HepG2 (cell line): ENCODE results near the gene MAPK8IP1. TPM values are rescaled to one million over a fixed set of nuclear protein-coding genes. Genes with fewer than 3 reads are reported as not detected.

ENCODE experiments used
- GLMP ChIP-seq: sonication (generic); formaldehyde crosslinking; IDR thresholded peaks from 2 replicates; pipeline ENCODE4 v1.9.0; 2021; ENCODE audit warnings: missing genetic modification reagents, mild to moderate bottlenecking, borderline replicate concordance
- HDAC1 ChIP-seq: sonication (generic); formaldehyde crosslinking; IDR thresholded peaks from 2 replicates; pipeline ENCODE4 v1.5.1; 2020; ENCODE audit warnings: mild to moderate bottlenecking, missing genetic modification reagents
- IKZF5 ChIP-seq: IDR thresholded peaks from 2 replicates; pipeline ENCODE4 v1.6.1; 2018; ENCODE audit warnings: missing genetic modification reagents, mild to moderate bottlenecking, missing compliant biosample characterization
- MED1 ChIP-seq: sonication (generic); formaldehyde crosslinking; IDR thresholded peaks from 2 replicates; pipeline ENCODE4 v1.4.0; 2020; ENCODE audit warnings: missing genetic modification reagents
- MIER2 ChIP-seq: IDR thresholded peaks from 2 replicates; pipeline ENCODE4 v1.6.1; 2016; ENCODE audit warnings: missing biosample characterization, missing genetic modification reagents
- MYC ChIP-seq: sonication (generic); formaldehyde crosslinking; IDR thresholded peaks from 2 replicates; pipeline ENCODE4 v1.9.0; 2021; ENCODE audit warnings: missing genetic modification reagents, borderline replicate concordance
- PHF21A ChIP-seq: sonication (generic); formaldehyde crosslinking; IDR thresholded peaks from 2 replicates; pipeline ENCODE4 v1.5.0; 2020; ENCODE audit warnings: mild to moderate bottlenecking, missing genetic modification reagents
- SALL1 ChIP-seq: sonication (generic); formaldehyde crosslinking; IDR thresholded peaks from 2 replicates; pipeline ENCODE4 v1.8.0; 2022; ENCODE audit warnings: mild to moderate bottlenecking, missing genetic modification reagents
- SNAPC5 ChIP-seq: sonication (generic); formaldehyde crosslinking; IDR thresholded peaks from 2 replicates; pipeline ENCODE4 v1.8.1; 2023; ENCODE audit warnings: mild to moderate bottlenecking, missing genetic modification reagents, borderline replicate concordance
- SOX5 ChIP-seq: IDR thresholded peaks from 2 replicates; pipeline ENCODE4 v1.6.1; 2016; ENCODE audit warnings: borderline replicate concordance
- SRSF1 ChIP-seq: fragments of 200-400 bp; formaldehyde crosslinking; optimal IDR thresholded peaks from 2 replicates; pipeline ENCODE3; 2017; ENCODE audit warnings: mild to moderate bottlenecking, low read depth, low read length, moderate library complexity
- TBX3 ChIP-seq: fragments of 450-650 bp; IDR thresholded peaks from 2 replicates; pipeline ENCODE4 v1.6.1; 2017; ENCODE audit warnings: antibody characterized with exemption, mild to moderate bottlenecking, inconsistent platforms, borderline replicate concordance
- TFDP1 ChIP-seq: IDR thresholded peaks from 2 replicates; pipeline ENCODE4 v1.6.1; 2016; ENCODE audit warnings: missing compliant biosample characterization, missing genetic modification reagents, borderline replicate concordance
- YEATS2 ChIP-seq: sonication (generic); formaldehyde crosslinking; IDR thresholded peaks from 2 replicates; pipeline ENCODE4 v1.4.0; 2020; ENCODE audit warnings: missing genetic modification reagents, borderline replicate concordance
- ZNF275 ChIP-seq: sonication (generic); formaldehyde crosslinking; IDR thresholded peaks from 2 replicates; pipeline ENCODE4 v1.8.0; 2022; ENCODE audit warnings: missing genetic modification reagents, mild to moderate bottlenecking, inconsistent platforms, borderline replicate concordance
- ZNF556 ChIP-seq: sonication (generic); formaldehyde crosslinking; IDR thresholded peaks from 2 replicates; pipeline ENCODE4 v1.4.0; 2020; ENCODE audit warnings: mild to moderate bottlenecking, missing genetic modification reagents, borderline replicate concordance
- ZNF558 ChIP-seq: sonication (generic); formaldehyde crosslinking; IDR thresholded peaks from 2 replicates; pipeline ENCODE4 v1.9.0; 2022; ENCODE audit warnings: mild to moderate bottlenecking, missing genetic modification reagents, borderline replicate concordance
- ZNF614 ChIP-seq: IDR thresholded peaks from 2 replicates; pipeline ENCODE4 v1.6.1; 2018; ENCODE audit warnings: missing biosample characterization, missing genetic modification reagents, inconsistent platforms, borderline replicate concordance
- ZNF773 ChIP-seq: sonication (generic); formaldehyde crosslinking; IDR thresholded peaks from 2 replicates; pipeline ENCODE4 v1.4.0; 2020; ENCODE audit warnings: missing genetic modification reagents, borderline replicate concordance
- ZSCAN30 ChIP-seq: sonication (generic); formaldehyde crosslinking; IDR thresholded peaks from 2 replicates; pipeline ENCODE4 v1.5.0; 2020; ENCODE audit warnings: mild to moderate bottlenecking, missing genetic modification reagents
- polyA plus RNA-seq, 8 experiments: library from polyadenylated mRNA; depleted of rRNA in 3 of 8; stranded (reverse) in 7 of 8; unstranded in 1 of 8; fragments of >200 nt; fragmentation: Illumina TruSeq in 4 of 8; extraction: Trizol in 4 of 8; gene quantifications; 2 replicates each; pipeline versions ENCODE4 v1.2.1 to v1.2.3, GENCODE V29; 2011 to 2016; ENCODE audit warnings: low read depth in 4 of 8, missing spikeins in 1 of 8, mixed read lengths in 1 of 8; ENCODE audit not compliant: insufficient read depth in 1 of 8
- total RNA-seq, 5 experiments: library from RNA; depleted of rRNA; stranded (reverse); fragments of >200 nt; fragmentation: Illumina TruSeq; extraction: Trizol; gene quantifications; 2 replicates each; pipeline ENCODE4 v1.2.3, GENCODE V29; 2016; ENCODE audit warnings: low read depth in 1 of 5
- TF ChIP-seq, protein P1 (sequence below): IDR thresholded peaks from 2 replicates; pipeline ENCODE4 v1.6.1; 2016

Gene MAPK8IP1
- total and polyA plus RNA-seq, 2 of the 13 experiments (the other 11 are each of a cell fraction or from before 2014, with no cell fraction given), result 2.2 to 4.2 TPM

GRCh38 chr11:45921561-45922424 lies 36.3 kb downstream of the MAPK8IP1 start (continued):
- TF ChIP-seq, protein P1, sequence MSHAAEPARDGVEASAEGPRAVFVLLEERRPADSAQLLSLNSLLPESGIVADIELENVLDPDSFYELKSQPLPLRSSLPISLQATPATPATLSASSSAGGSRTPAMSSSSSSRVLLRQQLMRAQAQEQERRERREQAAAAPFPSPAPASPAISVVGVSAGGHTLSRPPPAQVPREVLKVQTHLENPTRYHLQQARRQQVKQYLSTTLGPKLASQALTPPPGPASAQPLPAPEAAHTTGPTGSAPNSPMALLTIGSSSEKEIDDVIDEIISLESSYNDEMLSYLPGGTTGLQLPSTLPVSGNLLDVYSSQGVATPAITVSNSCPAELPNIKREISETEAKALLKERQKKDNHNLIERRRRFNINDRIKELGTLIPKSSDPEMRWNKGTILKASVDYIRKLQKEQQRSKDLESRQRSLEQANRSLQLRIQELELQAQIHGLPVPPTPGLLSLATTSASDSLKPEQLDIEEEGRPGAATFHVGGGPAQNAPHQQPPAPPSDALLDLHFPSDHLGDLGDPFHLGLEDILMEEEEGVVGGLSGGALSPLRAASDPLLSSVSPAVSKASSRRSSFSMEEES (CRISPR knock-in tag), result no peak
- TF ChIP-seq SRSF1 (peak; percentile 20), MED1 (CRISPR knock-in tag) (peak; percentile 9; the same call in 1 of the 2 replicates), MYC (CRISPR knock-in tag) (peak; percentile 69; the same call in 1 of the 2 replicates), YEATS2 (CRISPR knock-in tag) (peak; percentile 47; the same call in 1 of the 2 replicates), ZNF558 (peak; percentile 62; the same call in 1 of the 2 replicates), ZNF556 (CRISPR knock-in tag) (peak; percentile 62; the same call in 1 of the 2 replicates), SOX5 (CRISPR knock-in tag) (peak; percentile 17; the same call in 1 of the 2 replicates), ZSCAN30 (CRISPR knock-in tag) (no peak), TFDP1 (0 out of 2 replicates have a peak, but pooled peaks have one; percentile 34), SNAPC5 (CRISPR knock-in tag) (no peak), SALL1 (peak; percentile 47), ZNF773 (0 out of 2 replicates have a peak, but pooled peaks have one; percentile 48), PHF21A (peak; percentile 82; the same call in 1 of the 2 replicates), TBX3 (peak; percentile 9; the same call in 1 of the 2 replicates), IKZF5 (peak; percentile 40; the same call in 1 of the 2 replicates), ZNF275 (CRISPR knock-in tag) (0 out of 2 replicates have a peak, but pooled peaks have one; percentile 24), HDAC1 (CRISPR knock-in tag) (peak; percentile 28; the same call in 1 of the 2 replicates), ZNF614 (CRISPR knock-in tag) (peak; percentile 15; the same call in 1 of the 2 replicates), MIER2 (CRISPR knock-in tag) (peak; percentile 16; the same call in 1 of the 2 replicates), GLMP (CRISPR knock-in tag) (no peak)
